PC-9 (cell line): ENCODE results near the gene ANXA11. TPM values are rescaled to one million over a fixed set of nuclear protein-coding genes. Genes with fewer than 3 reads are reported as not detected.

Source experiments
- BruUV-seq: library from RNA; stranded (reverse); fragments of 400-500 nt; replicated peaks from 2 replicates; lab custom pipeline; 2021; lab: Mats Ljungman, UMichigan
- CTCF ChIA-PET: fragments of 300-600 bp; sonication (Branson Sonifier 250); formaldehyde crosslinking; loops from one replicate; lab custom pipeline; 2022; ENCODE audit warnings: antibody characterized with exemption; lab: Charles Lee
- POLR2A ChIA-PET: fragments of 300-600 bp; sonication (Branson Sonifier 250); formaldehyde crosslinking; loops from one replicate; lab custom pipeline; 2022; ENCODE audit warnings: antibody characterized with exemption; ENCODE audit not compliant: unreplicated experiment; lab: Charles Lee
- DNase-seq, 2 experiments: peaks; one replicate each; pipeline versions ENCODE4 v3.0.0 to v3.0.0-alpha.2; 2015 to 2022; ENCODE audit warnings: mixed read lengths in 1 of 2
- H2AFZ ChIP-seq: fragments of 200-600 bp; sonication (generic); 2 replicates; pipeline ENCODE4 v1.8.1; 2017; ENCODE audit warnings: antibody characterized with exemption
- H3F3A ChIP-seq: fragments of 200-600 bp; sonication (generic); 2 replicates; pipeline ENCODE4 v1.8.1; 2017; ENCODE audit warnings: antibody characterized with exemption, mild to moderate bottlenecking, low read depth; ENCODE audit not compliant: insufficient read depth
- H3K27ac ChIP-seq: fragments of 200-600 bp; sonication (generic); 2 replicates; pipeline ENCODE4 v1.6.1; 2016; ENCODE audit warnings: mixed run types
- H3K27me3 ChIP-seq: fragments of 200-600 bp; sonication (generic); 2 replicates; pipeline ENCODE4 v1.6.1; 2016; ENCODE audit warnings: low read depth, mixed run types; ENCODE audit not compliant: insufficient read depth
- H3K36me3 ChIP-seq: fragments of 200-600 bp; sonication (generic); 2 replicates; pipeline ENCODE4 v1.6.1; 2016; ENCODE audit warnings: low read depth, mixed run types
- H3K4me1 ChIP-seq: fragments of 200-600 bp; sonication (generic); replicated peaks from 2 replicates; pipeline ENCODE4 v1.6.1; 2016; ENCODE audit warnings: mixed run types; ENCODE audit not compliant: insufficient read depth
- H3K4me2 ChIP-seq: fragments of 200-600 bp; sonication (generic); 2 replicates; pipeline ENCODE4 v1.6.1; 2017; ENCODE audit warnings: mixed run types
- H3K4me3 ChIP-seq: fragments of 200-600 bp; sonication (generic); 2 replicates; pipeline ENCODE4 v1.6.1; 2016; ENCODE audit warnings: mixed run types
- H3K79me2 ChIP-seq: fragments of 200-600 bp; sonication (generic); 2 replicates; pipeline ENCODE4 v1.6.1; 2017; ENCODE audit warnings: low read depth, mixed run types
- H3K9me2 ChIP-seq: fragments of 200-600 bp; sonication (generic); 2 replicates; pipeline ENCODE4 v1.8.1; 2017; ENCODE audit warnings: mild to moderate bottlenecking; ENCODE audit not compliant: insufficient read depth
- H3K9me3 ChIP-seq: fragments of 200-600 bp; sonication (generic); 2 replicates; pipeline ENCODE4 v1.8.1; 2016; ENCODE audit warnings: low read depth; ENCODE audit not compliant: insufficient read depth
- H4K20me1 ChIP-seq: fragments of 200-600 bp; sonication (generic); 2 replicates; pipeline ENCODE4 v1.8.1; 2017; ENCODE audit not compliant: insufficient read depth
- CTCF ChIP-seq: fragments of 200-600 bp; sonication (generic); conservative IDR thresholded peaks from 2 replicates; pipeline ENCODE4 v1.6.1; 2017; ENCODE audit warnings: mixed run types, antibody characterized with exemption, mild to moderate bottlenecking, moderate library complexity
- EZH2 ChIP-seq: fragments of 200-600 bp; sonication (generic); IDR thresholded peaks from 2 replicates; pipeline ENCODE4 v1.8.0; 2017; ENCODE audit warnings: antibody characterized with exemption, low read depth
- intact Hi-C: fragments of 100-400 bp; cut with micrococcal nuclease; formaldehyde crosslinking; loops from one replicate; pipeline ENCODE4 v1.10.0; 2022; ENCODE audit not compliant: unreplicated experiment
- total RNA-seq: library from RNA; stranded (reverse); gene quantifications from 2 replicates; pipeline ENCODE4 v1.2.3, GENCODE V29; 2021

ANXA11 gene
- total RNA-seq, 1 experiment from 2014 or later: 318 TPM

GRCh38 chr10:80195046-80195574, 10.2 kb downstream of the ANXA11 start:
- peaks cover 35% of the 10 kb centered on the region for H4K20me1 ChIP-seq
- peaks cover 95% of the 10 kb centered on the region for H3K79me2 ChIP-seq
- no peak overlapping the region for H3K4me3 ChIP-seq
- H3K27ac ChIP-seq: peak overlapping the region; percentile 93
- peaks cover 64% of the 10 kb centered on the region for H3F3A ChIP-seq
- 0 out of 2 replicates have a peak, but pooled peaks cover 7% of the 10 kb centered on the region for H3K9me3 ChIP-seq
- H3K4me1 ChIP-seq: peaks cover 82% of the 10 kb centered on the region
- no peak for DNase-seq
- H3K27me3 ChIP-seq: no peaks in the 10 kb centered on the region
- CTCF ChIA-PET: interaction anchor here (0.5 kb wide), 1 partner anchor 212 kb away, joined by 6 read pairs; no protein-coding TSS in a partner anchor
- TF ChIP-seq EZH2 (no peak), CTCF (no peak)
- H3K9me2 ChIP-seq: no peaks in the 10 kb centered on the region
- no peak overlapping the region for H2AFZ ChIP-seq
- peaks cover 28% of the 10 kb centered on the region for H3K36me3 ChIP-seq
- peak overlapping the region; percentile 76; the same call in 1 of the 2 replicates for H3K4me2 ChIP-seq
- POLR2A ChIA-PET: no interaction called here
- no TSS peak for BruUV-seq
- intact Hi-C loops: no loop called here

GRCh38 chr10:80194373-80195045, 10.8 kb downstream of the ANXA11 start:
- Histone ChIP-seq H3F3A (peaks cover 58% of the 10 kb centered on the region), H3K36me3 (peaks cover 28% of the 10 kb centered on the region), H3K9me2 (no peaks in the 10 kb centered on the region), H3K4me2 (peak overlapping the region; percentile 2; the same call in 1 of the 2 replicates), H4K20me1 (peaks cover 35% of the 10 kb centered on the region), H2AFZ (no peak overlapping the region), H3K79me2 (peaks cover 95% of the 10 kb centered on the region), H3K9me3 (0 out of 2 replicates have a peak, but pooled peaks cover 7% of the 10 kb centered on the region), H3K27ac (peak overlapping the region; percentile 37), H3K4me1 (peaks cover 76% of the 10 kb centered on the region), H3K27me3 (no peaks in the 10 kb centered on the region), H3K4me3 (no peak overlapping the region)
- no TSS peak for BruUV-seq
- no peak for DNase-seq
- CTCF ChIA-PET: interaction anchor here (0.5 kb wide), 1 partner anchor 211 kb away, joined by 6 read pairs; no protein-coding TSS in a partner anchor
- intact Hi-C loops: no loop called here
- POLR2A ChIA-PET: interaction anchor here (0.7 kb wide), 1 partner anchor 50 kb away, joined by 3 read pairs; no protein-coding TSS in a partner anchor
- TF ChIP-seq EZH2 (no peak), CTCF (no peak)

GRCh38 chr10:80192553-80192952, 12.8 kb downstream of the ANXA11 start:
- TF ChIP-seq CTCF (no peak), EZH2 (no peak)
- POLR2A ChIA-PET: no interaction called here
- no TSS peak for BruUV-seq

More at GRCh38 chr10:80192553-80192952, 12.8 kb downstream of the ANXA11 start:
- Histone ChIP-seq H3K4me2 (no peak overlapping the region; the same call in 1 of the 2 replicates), H2AFZ (no peak overlapping the region), H3K9me3 (0 out of 2 replicates have a peak, but pooled peaks cover 7% of the 10 kb centered on the region), H3K4me1 (peaks cover 60% of the 10 kb centered on the region), H3K36me3 (peaks cover 34% of the 10 kb centered on the region), H4K20me1 (peaks cover 43% of the 10 kb centered on the region), H3K27me3 (no peaks in the 10 kb centered on the region), H3F3A (peaks cover 41% of the 10 kb centered on the region), H3K27ac (peak overlapping the region; percentile 77), H3K9me2 (no peaks in the 10 kb centered on the region), H3K79me2 (peaks cover 94% of the 10 kb centered on the region), H3K4me3 (no peak overlapping the region)
- DNase-seq: no peak
- CTCF ChIA-PET: no interaction called here
- intact Hi-C loops: no loop called here
